ENCODE results near the gene CCDC27.
"Not testable (repeated sequence)": the region's sequence is repeated elsewhere in the genome, so short reads cannot be mapped to it uniquely, and the experiment has no call there.

CCDC27 gene

GRCh38 chr1:3738943-3739342, 13.3 kb upstream of the CCDC27 start:
- DNase-seq: no peak

- DNase-seq: no peak
Observed at GRCh38 chr1:3740042-3740441, 12.2 kb upstream of the CCDC27 start.

- DNase-seq: no peak
Observed at GRCh38 chr1:3740752-3741151, 11.5 kb upstream of the CCDC27 start.

- no peak for DNase-seq
Observed at GRCh38 chr1:3741566-3742438, 10.4 kb upstream of the CCDC27 start.

GRCh38 chr1:3742439-3743298, 9.6 kb upstream of the CCDC27 start:
- DNase-seq: no peak

GRCh38 chr1:3743421-3743820, 8.8 kb upstream of the CCDC27 start:
- no peak for DNase-seq

- no peak for DNase-seq
Observed at GRCh38 chr1:3743826-3744225, 8.4 kb upstream of the CCDC27 start.

GRCh38 chr1:3744646-3745045, 7.6 kb upstream of the CCDC27 start:
- no peak for DNase-seq

- DNase-seq: no peak
Observed at GRCh38 chr1:3745071-3745470, 7.2 kb upstream of the CCDC27 start.

GRCh38 chr1:3745590-3746381, 6.5 kb upstream of the CCDC27 start:
- DNase-seq: no peak

GRCh38 chr1:3746389-3746829, 5.8 kb upstream of the CCDC27 start:
- DNase-seq: no peak

- DNase-seq: no peak
Observed at GRCh38 chr1:3746830-3747521, 5.3 kb upstream of the CCDC27 start.

- DNase-seq: no peak
Observed at GRCh38 chr1:3747522-3747848, 4.8 kb upstream of the CCDC27 start.

GRCh38 chr1:3747903-3748302, 4.3 kb upstream of the CCDC27 start:
- DNase-seq: no peak

GRCh38 chr1:3748316-3748900, 3.8 kb upstream of the CCDC27 start:
- DNase-seq: not testable (repeated sequence)

GRCh38 chr1:3749512-3749911, 2.7 kb upstream of the CCDC27 start:
- DNase-seq: no peak

GRCh38 chr1:3750741-3751140, 1.5 kb upstream of the CCDC27 start:
- no peak for DNase-seq

GRCh38 chr1:3753656-3754454, 1.6 kb downstream of the CCDC27 start:
- DNase-seq: no peak

- DNase-seq: no peak
Observed at GRCh38 chr1:3756394-3756793, 4.1 kb downstream of the CCDC27 start.

GRCh38 chr1:3759164-3759563, 6.9 kb downstream of the CCDC27 start:
- DNase-seq: no peak

GRCh38 chr1:3759796-3760195, 7.5 kb downstream of the CCDC27 start:
- no peak for DNase-seq
